GOT3 (cell line): Measurements from ENCODE around the gene IWS1.
"Not testable (repeated sequence)": the region's sequence is repeated elsewhere in the genome, so short reads cannot be mapped to it uniquely, and the experiment has no call there.

Experiments
- DNase-seq: peaks from one replicate; lab custom pipeline; 2025; ENCODE audit warnings: mixed read lengths; lab: John Stamatoyannopoulos, UW

The IWS1 gene

GRCh38 chr2:127526132-127527000 lies at the start of gene IWS1:
IWS1 (minus strand) TSS chr2:127526489; CDS start chr2:127526208, 281 bp downstream.
- DNase-seq = peak; percentile 86

DNA sequence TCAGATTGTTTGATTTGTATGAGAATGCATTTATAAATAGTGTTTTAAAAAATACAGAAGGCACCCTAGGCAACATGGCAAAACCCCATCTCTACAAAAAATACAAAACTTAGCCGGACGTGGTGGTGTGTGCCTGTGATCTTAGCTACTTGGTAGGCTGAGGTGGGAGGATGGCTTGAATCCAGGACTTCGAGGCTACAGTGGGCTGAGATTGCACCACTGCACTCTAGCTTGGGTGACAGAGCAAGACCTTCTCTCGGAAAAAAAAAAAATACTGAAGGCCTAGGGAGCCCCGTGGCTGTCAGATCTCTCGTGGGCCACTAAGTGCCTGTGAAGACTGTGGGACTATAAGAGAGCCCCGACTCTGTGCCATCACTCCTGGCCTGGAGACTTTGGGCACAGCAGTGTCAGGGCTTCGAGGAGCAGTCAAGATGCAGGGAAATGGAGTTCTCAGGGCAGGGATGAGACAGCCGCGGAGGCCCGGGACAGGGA lies 49.7 kb upstream of the IWS1 start:
- no peak for DNase-seq

- DNase-seq = no peak
These were observed 49.0 kb upstream of the IWS1 start for GRCh38 chr2:127575185-127575765.

- no peak for DNase-seq
These were observed 48.4 kb upstream of the IWS1 start for GRCh38 chr2:127574656-127575055.

- no peak for DNase-seq
These were observed 47.5 kb upstream of the IWS1 start for GRCh38 chr2:127573771-127574170.

- DNase-seq = no peak
These were observed 47.0 kb upstream of the IWS1 start for GRCh38 chr2:127573298-127573697.

GRCh38 chr2:127572841-127573240 lies 46.6 kb upstream of the IWS1 start:
- no peak for DNase-seq

GRCh38 chr2:127572352-127572751 lies 46.1 kb upstream of the IWS1 start:
- DNase-seq = not testable (repeated sequence)

DNA sequence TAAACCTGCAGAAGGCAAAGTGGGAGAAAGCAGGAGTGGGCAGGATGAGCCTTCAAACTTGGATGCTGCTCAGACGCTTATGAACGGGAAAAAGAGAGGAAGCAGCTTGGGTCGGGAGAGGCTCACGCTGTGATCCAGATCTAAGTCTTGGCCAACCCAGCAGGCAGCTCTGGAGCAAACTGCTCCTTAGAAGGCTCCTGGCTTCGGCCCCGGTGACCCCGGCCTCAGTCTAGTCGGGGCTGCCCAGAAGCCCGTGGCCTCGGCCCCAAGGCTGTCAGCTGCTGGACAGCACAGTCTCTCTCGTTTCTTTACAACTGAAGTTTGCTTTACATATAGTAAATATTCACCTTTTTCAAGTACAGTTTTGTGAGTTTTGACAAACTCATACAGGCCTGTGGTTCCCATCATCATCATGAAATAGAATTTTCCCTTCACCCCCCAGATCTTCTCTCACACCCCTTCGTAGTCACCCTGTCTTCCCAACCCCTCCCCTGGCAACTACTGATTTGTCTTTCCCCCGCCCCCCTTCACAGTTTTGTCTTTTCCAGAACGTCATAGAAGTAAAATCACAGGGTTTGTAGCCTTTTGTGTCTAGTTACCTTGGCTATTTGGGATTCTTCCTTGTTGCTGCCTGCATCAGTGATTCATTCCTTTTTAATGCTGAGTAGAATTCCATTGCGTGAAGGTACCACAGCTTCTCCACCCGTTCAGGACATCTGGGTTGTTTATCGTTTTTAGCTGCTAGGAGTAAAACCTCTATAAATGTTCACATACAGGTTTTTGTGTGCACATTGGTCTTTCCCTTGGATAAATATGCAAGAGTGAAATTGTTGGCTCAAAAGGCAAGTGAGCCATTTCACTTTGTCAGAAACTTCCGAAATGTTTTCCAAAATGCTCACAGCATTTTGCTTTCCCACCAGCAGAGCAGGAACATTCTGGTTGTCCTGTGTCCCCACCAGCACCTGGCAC lies 44.3 kb upstream of the IWS1 start:
- no peak for DNase-seq

- DNase-seq = no peak
These were observed 43.4 kb upstream of the IWS1 start for GRCh38 chr2:127569666-127570065.

- DNase-seq = no peak
These were observed 41.8 kb upstream of the IWS1 start for GRCh38 chr2:127568128-127568527.

- no peak for DNase-seq
These were observed 41.1 kb upstream of the IWS1 start for GRCh38 chr2:127567351-127567854.

DNA sequence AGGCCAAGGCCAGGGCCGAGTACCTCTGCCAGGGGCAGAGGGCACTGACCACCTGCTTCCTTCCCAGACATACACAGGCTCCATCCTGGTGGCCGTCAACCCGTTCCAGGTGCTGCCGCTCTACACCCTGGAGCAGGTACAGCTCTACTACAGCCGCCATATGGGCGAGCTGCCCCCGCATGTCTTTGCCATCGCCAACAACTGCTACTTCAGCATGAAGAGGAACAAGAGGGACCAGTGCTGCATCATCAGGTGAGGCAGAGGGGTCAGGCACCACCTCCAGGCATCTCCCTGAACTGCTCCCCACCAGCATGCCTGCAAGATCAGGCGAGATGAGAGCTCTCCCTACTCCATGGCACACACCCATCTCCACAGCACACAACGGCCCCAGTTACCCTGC lies 40.3 kb upstream of the IWS1 start:
- DNase-seq = no peak

- DNase-seq = no peak
These were observed 39.8 kb upstream of the IWS1 start for GRCh38 chr2:127566139-127566417.

DNA sequence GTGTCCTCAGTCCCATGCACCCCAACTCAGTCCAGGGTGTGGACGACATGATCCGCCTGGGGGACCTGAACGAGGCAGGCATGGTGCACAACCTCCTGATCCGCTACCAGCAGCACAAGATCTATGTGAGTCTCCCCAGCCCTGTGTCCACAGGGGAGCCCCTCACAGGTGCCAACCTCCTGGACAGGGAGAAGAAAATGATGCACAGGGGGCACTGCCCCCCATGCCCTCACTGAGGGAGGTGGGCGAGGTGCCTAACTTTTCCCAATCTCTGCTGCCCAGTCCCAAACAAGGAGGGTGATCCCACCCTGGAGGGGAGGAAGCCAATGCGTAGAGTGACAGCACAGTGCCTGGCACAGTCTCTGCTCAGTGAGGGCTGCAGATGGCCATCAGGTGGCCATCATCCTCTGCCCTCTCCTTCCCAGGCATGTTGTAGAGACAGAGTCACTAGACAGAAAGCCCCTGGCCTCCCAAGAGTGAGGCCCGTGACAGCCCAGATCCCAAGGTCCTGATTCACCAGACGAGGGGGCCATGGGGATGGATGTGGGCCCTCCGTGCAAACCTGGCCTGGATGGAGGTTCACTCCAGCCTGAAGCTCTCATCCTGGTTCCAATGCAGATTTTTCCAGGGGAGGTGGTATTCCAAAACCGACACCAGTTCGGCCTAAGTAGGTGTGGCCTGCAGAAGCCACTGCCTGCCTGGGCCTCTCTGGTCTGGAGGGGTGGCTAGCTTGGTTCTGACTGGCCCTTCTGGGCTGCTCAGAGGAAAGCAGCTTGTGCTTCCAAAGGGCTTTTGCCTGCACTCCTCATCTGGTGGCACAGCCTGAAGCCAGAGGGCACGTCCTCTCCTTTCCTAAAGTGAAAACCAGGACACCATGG lies 39.2 kb upstream of the IWS1 start:
- DNase-seq = no peak

GRCh38 chr2:127564429-127565260 lies 38.4 kb upstream of the IWS1 start:
- DNase-seq = no peak

DNA sequence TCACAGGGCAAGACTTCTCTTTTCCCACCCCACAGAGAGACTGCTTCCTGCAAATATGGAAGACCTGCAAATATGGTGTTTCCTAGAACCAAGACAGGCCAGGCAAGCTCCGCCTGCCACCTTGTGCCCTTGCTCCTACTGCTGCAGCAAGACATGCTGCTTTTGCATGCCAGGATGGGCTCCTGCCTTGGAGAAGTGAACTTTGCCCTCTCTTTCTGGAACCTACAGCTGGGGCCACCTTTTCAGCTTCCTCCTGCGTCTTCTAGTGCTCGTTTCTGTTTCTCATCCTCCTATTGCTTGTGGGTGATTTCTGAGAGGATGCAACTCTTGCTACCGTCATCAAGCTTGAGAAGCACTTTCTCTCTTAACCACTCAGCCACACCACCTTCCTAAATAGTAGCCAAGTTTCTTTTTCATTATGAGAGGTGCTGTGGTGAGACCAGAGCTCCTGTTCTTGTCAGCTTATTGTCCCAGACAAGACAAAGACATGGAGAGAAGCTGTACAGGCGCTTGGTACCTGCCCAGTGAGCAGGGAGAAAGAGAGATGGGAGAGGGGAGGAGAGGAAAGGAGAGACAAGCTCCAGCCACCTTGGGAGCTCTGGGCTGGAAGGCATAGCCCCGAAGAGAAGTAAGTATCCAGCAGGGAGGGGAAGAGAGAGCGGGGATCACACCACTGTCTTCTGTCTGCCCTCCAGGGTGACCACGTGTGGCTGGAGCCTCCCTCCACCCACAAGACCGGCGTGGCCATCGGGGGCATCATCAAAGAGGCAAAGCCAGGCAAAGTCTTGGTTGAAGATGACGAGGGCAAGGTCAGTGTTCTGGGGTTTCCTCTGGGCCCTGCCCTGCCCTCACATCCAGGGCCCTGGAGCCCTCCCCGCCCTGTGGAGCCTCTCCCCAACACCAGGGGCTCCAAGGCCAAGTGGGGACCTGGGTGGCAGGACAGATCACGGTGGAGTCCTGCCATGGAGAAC lies 37.5 kb upstream of the IWS1 start:
- no peak for DNase-seq

- no peak for DNase-seq
These were observed 36.6 kb upstream of the IWS1 start for GRCh38 chr2:127562936-127563335.

DNA sequence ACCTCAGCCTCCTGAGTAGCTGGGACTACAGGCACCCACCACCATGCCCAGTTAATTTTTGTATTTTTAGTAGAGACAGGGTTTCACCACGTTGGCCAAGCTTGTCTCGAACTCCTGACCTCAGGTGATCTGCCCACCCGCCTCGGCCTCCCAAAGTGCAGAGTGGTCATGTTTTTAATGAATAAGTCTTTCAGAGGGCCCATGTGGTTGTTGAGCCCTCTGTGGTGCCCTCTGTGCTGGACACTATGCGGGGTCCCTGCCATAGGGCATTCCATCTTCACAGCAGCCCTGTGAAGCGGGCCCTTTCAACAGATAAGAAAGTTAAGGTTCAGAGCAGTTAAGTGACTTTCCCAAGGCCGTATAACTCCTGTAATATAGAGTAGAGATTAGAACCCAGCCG lies 35.1 kb upstream of the IWS1 start:
- DNase-seq = no peak
